Measurements from ENCODE around the gene SMARCA1.

GRCh38 chrX:129572422-129572821, 49.1 kb upstream of the SMARCA1 start:
- TF ChIP-seq EZH2phosphoT487 (IDR thresholded peaks at IDR 0.05; ENCODE audit: insufficient read depth, low read depth) = no peak
- no peak for TF ChIP-seq EZH2 (IDR thresholded peaks at IDR 0.05; ENCODE audit: insufficient read depth, poor library complexity, severe bottlenecking)

Data from GM23248 (cell line).